SK-N-MC (cell line): ENCODE results near the gene MTHFD1.

ENCODE experiments used
- EZH2 ChIP-seq: fragments of 200-600 bp; sonication (generic); IDR thresholded peaks from one replicate; pipeline ENCODE4 v1.6.1; 2017; ENCODE audit warnings: antibody characterized with exemption
- POLR2AphosphoS5 ChIP-seq: IDR thresholded peaks from 2 replicates; pipeline ENCODE4 v1.6.1; 2012; ENCODE audit warnings: mild to moderate bottlenecking, low read depth, low read length, borderline replicate concordance

DNA sequence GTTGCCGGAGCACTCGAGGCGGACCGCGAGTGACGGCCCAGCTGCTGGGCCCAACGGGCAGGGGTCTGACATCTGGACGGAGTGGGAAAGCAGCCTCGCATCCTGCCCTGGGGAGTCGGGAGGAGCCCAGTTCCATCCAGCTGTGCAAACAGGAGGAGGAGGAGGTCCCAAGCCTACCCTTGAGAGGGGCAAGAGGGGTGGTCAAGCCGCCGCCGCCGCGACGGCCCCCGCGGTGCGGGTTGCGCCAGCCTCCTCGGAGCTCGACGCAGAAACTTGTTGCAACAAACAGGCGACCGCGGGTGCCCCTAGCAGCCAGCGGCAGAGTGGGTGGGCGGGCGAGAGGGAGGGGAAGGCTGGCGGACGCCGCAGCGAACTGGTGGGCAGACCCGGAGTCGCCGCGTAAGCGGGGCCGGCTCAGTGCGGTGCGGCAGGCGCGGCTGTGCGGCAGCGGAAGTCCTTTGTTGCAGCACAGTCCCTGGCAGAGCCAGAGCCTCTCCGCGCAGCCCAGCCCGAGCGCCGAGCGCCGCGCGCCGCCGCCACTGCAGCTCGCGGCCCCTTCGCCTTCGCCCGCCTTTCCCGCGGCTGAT lies 116.2 kb downstream of the MTHFD1 start, which contains the start of gene ZBTB1:
- peak; percentile 63; the same call in 1 of the 2 replicates for TF ChIP-seq POLR2AphosphoS5
- no peak for TF ChIP-seq EZH2
